ENCODE results near the gene PRPF38A.
A peak's percentile ranks its signal among the peaks of the same experiment; 100 is the strongest.

PRPF38A gene

DNA sequence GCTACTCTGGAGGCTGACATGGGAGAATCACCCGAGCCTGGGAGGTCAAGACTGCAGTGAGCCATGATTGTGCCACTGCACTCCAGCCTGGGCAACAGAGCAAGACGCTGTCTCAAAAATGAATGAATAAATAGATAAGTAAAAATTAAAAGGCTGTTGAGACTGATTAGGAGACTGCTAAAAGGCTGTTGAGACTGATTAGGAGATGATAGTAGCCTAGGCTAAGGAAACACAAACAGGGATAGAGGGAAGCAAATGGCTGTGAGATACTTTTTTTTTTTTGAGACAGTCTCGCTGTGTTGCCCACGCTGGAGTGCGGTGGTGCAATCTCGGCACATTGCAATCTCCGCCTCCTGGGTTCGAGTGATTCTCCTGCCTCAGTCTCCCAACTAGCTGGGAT, 28.4 kb downstream of the PRPF38A start:
- no peak overlapping the region for H3K4me3 ChIP-seq (ENCODE audit: low read length)
- no peak for DNase-seq (ENCODE audit: low read depth)
- TF ChIP-seq, protein P1, sequence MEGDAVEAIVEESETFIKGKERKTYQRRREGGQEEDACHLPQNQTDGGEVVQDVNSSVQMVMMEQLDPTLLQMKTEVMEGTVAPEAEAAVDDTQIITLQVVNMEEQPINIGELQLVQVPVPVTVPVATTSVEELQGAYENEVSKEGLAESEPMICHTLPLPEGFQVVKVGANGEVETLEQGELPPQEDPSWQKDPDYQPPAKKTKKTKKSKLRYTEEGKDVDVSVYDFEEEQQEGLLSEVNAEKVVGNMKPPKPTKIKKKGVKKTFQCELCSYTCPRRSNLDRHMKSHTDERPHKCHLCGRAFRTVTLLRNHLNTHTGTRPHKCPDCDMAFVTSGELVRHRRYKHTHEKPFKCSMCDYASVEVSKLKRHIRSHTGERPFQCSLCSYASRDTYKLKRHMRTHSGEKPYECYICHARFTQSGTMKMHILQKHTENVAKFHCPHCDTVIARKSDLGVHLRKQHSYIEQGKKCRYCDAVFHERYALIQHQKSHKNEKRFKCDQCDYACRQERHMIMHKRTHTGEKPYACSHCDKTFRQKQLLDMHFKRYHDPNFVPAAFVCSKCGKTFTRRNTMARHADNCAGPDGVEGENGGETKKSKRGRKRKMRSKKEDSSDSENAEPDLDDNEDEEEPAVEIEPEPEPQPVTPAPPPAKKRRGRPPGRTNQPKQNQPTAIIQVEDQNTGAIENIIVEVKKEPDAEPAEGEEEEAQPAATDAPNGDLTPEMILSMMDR (IDR thresholded peaks at IDR 0.05; ENCODE audit: insufficient read depth, low read depth, low read length, missing control alignments): no peak

DNA sequence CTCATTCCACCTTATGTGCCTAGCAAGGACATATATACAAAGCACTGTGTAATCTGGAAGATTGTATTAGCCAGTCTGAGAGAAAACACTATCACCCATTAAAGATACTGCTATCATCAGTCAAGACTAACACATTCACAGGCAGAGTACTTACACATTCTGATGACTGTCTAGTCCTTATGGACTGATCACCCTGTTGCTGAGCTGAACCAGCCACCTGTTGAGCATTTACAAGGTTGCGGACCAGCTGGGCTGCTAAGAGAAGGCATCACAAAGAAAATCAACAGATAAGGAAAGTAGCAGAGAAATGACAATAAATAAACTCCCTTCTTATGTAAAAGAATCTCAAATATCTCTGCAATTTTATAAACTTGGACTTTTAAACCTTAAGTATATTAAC, 30.8 kb downstream of the PRPF38A start:
- no peak for DNase-seq (ENCODE audit: low read depth)
- TF ChIP-seq, protein P1 (IDR thresholded peaks at IDR 0.05; ENCODE audit: insufficient read depth, low read depth, low read length, missing control alignments): no peak
- H3K4me3 ChIP-seq (ENCODE audit: low read length): no peak overlapping the region

DNA sequence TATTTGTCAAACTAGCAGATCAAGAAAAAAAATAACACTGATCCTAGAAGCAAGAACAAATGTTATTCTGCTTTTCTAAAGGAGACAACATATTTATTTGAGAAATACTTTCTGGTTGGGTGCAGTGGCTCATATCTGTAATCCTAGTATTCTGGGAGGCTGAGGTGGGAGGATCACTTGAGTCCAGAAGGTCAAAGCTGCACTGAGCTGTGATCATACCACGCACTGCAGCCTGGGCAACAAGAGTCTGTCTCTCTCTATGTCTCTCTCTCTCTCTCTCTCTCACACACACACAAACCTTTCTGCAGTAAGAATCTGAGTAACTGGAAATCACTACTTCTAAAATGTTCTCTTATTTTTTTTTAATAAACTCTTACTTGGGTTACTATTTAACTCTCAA, 31.2 kb downstream of the PRPF38A start:
- TF ChIP-seq, protein P1 (IDR thresholded peaks at IDR 0.05; ENCODE audit: insufficient read depth, low read depth, low read length, missing control alignments): no peak
- no peak overlapping the region for H3K4me3 ChIP-seq (ENCODE audit: low read length)
- no peak for DNase-seq (ENCODE audit: low read depth)

DNA sequence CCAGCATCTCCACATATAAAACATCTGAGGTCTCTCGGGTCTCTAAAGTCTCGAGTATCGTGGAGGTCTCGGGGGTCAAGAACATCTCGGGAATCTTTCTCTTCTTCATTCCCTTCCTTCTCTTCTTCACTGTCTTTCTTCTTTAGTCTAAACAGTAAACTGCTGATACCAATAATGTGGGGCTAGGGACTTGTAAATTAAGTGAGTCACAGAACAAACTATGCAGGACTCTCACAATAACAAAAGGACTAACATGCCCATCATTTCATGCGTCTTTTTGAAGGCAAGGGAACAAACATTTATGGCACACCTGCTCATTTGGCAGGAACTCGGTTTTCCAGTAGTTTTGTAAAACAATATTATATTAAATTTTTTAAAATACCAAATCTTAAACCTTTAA, 32.4 kb downstream of the PRPF38A start:
- no peak for DNase-seq (ENCODE audit: low read depth)
- no peak overlapping the region for H3K4me3 ChIP-seq (ENCODE audit: low read length)
- TF ChIP-seq, protein P1 (IDR thresholded peaks at IDR 0.05; ENCODE audit: insufficient read depth, low read depth, low read length, missing control alignments): no peak

DNA sequence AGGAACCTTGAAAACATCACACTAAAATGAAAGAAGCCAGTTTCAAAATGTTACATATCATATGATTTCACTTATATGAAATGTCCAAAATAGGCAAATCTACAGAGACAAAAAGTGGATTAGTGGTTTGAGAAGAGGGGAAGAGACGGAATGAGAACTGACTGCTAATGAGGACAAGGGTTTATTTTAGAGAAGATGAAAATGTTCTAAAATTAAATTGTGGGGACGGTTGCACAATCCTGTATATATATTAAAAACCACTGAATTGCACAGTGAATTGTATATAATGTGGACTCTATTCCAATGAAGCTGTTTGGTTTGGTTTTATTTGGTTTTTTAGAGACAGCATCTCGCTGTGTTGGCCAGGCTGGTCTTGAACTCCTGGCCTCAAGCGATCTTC, 35.6 kb downstream of the PRPF38A start:
- DNase-seq (ENCODE audit: low read depth): no peak
- no peak overlapping the region for H3K4me3 ChIP-seq (ENCODE audit: low read length)
- TF ChIP-seq, protein P1 (IDR thresholded peaks at IDR 0.05; ENCODE audit: insufficient read depth, low read depth, low read length, missing control alignments): no peak

DNA sequence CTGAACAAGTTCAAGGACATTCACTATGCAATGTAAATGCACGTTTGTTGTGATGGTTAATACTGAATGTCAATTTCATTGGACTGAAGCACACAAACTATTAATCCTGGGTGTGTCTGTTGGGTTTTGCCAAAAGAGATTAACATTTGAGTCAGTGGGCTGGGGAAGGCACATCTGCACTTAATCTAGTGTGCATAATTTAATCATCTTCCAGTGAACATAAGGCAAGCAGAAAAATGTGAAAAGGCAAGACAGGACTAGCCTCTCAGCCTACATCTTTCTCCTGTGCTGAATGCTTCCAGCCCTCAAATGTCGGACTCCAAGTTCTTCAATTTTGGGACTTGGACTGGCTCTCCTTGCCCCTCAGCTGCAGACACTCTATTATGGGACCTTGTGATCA, 40.1 kb downstream of the PRPF38A start:
- no peak overlapping the region for H3K4me3 ChIP-seq (ENCODE audit: low read length)
- TF ChIP-seq, protein P1 (IDR thresholded peaks at IDR 0.05; ENCODE audit: insufficient read depth, low read depth, low read length, missing control alignments): no peak
- peak; percentile 16 for DNase-seq (ENCODE audit: low read depth)

DNA sequence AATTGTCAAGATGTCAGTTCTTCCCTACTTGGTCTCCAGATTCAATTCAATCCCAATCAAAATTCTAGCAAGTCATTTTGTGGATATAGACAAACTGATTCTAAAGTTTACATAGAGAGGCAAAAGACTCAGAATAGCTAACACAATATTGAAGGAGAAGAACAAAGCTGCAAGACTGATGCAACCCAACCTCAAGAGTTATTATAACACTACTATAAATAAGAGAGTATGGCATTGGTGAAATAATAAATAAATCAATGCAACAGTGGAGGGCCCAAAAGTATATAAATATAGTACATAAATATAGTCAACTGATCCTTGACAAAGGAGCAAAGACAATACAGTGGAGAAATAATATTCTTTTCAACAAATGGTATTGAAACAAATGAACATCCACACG, 49.7 kb downstream of the PRPF38A start:
- no peak overlapping the region for H3K4me3 ChIP-seq (ENCODE audit: low read length)
- DNase-seq (ENCODE audit: low read depth): no peak
- TF ChIP-seq, protein P1 (IDR thresholded peaks at IDR 0.05; ENCODE audit: insufficient read depth, low read depth, low read length, missing control alignments): no peak

Measured in epithelial cell of esophagus (primary cell).